Measurements from ENCODE around the gene IL1RAP. TPM values are rescaled to one million over a fixed set of nuclear protein-coding genes. Genes with fewer than 3 reads are reported as not detected.

Gene IL1RAP
- total RNA-seq, 4 donors from 2014 or later = 4.9 to 16.9 (median 10.8) TPM

- Histone ChIP-seq H3K27me3 (no peaks in the 10 kb centered on the region), H3K4me3 (replicated peaks in 1 of 3) (no peak overlapping the region), H3K27ac (no peak overlapping the region), H3K4me1 (no peaks in the 10 kb centered on the region), H3K9me3 (no peaks in the 10 kb centered on the region), H3K36me3 (no peaks in the 10 kb centered on the region)
- TF ChIP-seq POLR2A (IDR thresholded peaks at IDR 0.05) = no peak
- TF ChIP-seq, protein P1, sequence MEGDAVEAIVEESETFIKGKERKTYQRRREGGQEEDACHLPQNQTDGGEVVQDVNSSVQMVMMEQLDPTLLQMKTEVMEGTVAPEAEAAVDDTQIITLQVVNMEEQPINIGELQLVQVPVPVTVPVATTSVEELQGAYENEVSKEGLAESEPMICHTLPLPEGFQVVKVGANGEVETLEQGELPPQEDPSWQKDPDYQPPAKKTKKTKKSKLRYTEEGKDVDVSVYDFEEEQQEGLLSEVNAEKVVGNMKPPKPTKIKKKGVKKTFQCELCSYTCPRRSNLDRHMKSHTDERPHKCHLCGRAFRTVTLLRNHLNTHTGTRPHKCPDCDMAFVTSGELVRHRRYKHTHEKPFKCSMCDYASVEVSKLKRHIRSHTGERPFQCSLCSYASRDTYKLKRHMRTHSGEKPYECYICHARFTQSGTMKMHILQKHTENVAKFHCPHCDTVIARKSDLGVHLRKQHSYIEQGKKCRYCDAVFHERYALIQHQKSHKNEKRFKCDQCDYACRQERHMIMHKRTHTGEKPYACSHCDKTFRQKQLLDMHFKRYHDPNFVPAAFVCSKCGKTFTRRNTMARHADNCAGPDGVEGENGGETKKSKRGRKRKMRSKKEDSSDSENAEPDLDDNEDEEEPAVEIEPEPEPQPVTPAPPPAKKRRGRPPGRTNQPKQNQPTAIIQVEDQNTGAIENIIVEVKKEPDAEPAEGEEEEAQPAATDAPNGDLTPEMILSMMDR (IDR thresholded peaks at IDR 0.05) = no peak
- intact Hi-C loops (cut with DNase I) = no loop called here
- no peak for DNase-seq
- WGBS, 2 donors = 88 to 90% methylated on average over 4 of the region's 4 CpGs
These were observed 29.8 kb downstream of the IL1RAP start for GRCh38 chr3:190543671-190544070.

DNA sequence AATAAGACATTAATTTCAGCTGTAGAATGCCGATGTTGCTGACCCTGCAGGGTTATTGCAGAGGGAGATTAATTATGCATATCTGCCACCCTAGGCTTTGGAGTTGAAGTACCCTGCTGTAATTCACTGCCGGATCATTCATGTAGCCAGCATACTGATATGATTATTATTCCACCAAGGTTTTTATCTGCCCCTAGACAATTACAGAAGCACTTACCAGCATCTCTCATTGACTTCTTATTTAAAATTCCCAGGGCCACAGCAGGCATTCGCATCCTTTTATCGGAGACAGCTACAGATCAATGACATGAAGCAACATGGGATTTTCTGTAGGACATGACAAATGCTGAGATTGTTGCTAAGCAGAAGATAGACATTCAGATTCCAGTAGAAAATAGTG is 31.3 kb downstream of the IL1RAP start:
- Histone ChIP-seq H3K4me1 (no peaks in the 10 kb centered on the region), H3K4me3 (replicated peaks in 1 of 3) (no peak overlapping the region), H3K27me3 (no peaks in the 10 kb centered on the region), H3K27ac (no peak overlapping the region), H3K9me3 (no peaks in the 10 kb centered on the region), H3K36me3 (no peaks in the 10 kb centered on the region)
- 92 to 93% methylated on average over 4 of the region's 4 CpGs for WGBS, 2 donors
- no peak for TF ChIP-seq POLR2A (IDR thresholded peaks at IDR 0.05)
- TF ChIP-seq, protein P1 (IDR thresholded peaks at IDR 0.05) = no peak
- DNase-seq = no peak
- intact Hi-C loops (cut with DNase I) = no loop called here

DNA sequence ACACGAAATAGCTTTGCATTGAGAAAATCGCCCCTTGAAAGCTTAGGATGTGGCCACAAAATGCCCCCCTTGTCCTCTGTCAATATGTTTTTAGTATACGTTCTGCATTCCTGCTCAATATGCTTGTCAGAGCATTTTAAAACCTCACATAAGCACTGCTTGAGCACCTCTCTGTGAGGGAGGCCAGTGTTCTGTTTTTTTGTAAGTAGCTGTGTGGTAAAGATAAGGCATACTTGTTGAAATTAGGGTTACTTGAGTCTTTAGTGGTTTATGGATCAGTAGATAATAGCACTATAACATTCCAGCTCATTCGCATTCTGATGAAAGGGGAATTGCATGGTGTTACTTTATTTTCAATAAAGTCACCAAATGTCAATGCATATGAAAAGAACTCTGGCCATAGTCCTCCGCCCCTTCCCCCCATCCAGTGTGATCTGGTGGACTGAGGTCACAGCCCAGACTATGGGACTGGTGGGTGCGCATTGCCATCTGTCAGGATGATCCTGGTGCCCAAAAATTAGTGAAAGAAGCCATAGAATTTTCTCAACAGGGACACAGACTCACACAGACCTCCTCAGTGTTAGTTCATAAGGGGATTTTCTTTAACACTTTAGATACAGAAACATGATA is 33.1 kb downstream of the IL1RAP start:
- Histone ChIP-seq H3K4me1 (no peaks in the 10 kb centered on the region), H3K27me3 (no peaks in the 10 kb centered on the region), H3K9me3 (no peaks in the 10 kb centered on the region), H3K36me3 (no peaks in the 10 kb centered on the region), H3K4me3 (replicated peaks in 1 of 3) (no peak overlapping the region), H3K27ac (no peak overlapping the region)
- TF ChIP-seq, protein P1 (IDR thresholded peaks at IDR 0.05) = no peak
- TF ChIP-seq POLR2A (IDR thresholded peaks at IDR 0.05) = no peak
- 63 to 81% methylated on average over 6 of the region's 6 CpGs for WGBS, 2 donors
- intact Hi-C loops (cut with DNase I) = no loop called here
- no peak for DNase-seq

GRCh38 chr3:190548031-190548656 is 34.3 kb downstream of the IL1RAP start:
- 96 to 99% methylated on average over 2 of the region's 2 CpGs for WGBS, 2 donors
- no peak for TF ChIP-seq POLR2A (IDR thresholded peaks at IDR 0.05)
- TF ChIP-seq, protein P1 (IDR thresholded peaks at IDR 0.05) = no peak
- H3K4me3 ChIP-seq (replicated peaks in 1 of 3) = no peak overlapping the region
- intact Hi-C loops (cut with DNase I) = no loop called here
- no peak overlapping the region for H3K27ac ChIP-seq
- no peaks in the 10 kb centered on the region for H3K4me1 ChIP-seq
- H3K27me3 ChIP-seq = no peaks in the 10 kb centered on the region
- no peaks in the 10 kb centered on the region for H3K36me3 ChIP-seq
- H3K9me3 ChIP-seq = no peaks in the 10 kb centered on the region
- no peak for DNase-seq

- no peak overlapping the region for H3K4me3 ChIP-seq (replicated peaks in 1 of 3)
- intact Hi-C loops (cut with DNase I) = no loop called here
- no peak for TF ChIP-seq POLR2A (IDR thresholded peaks at IDR 0.05)
- TF ChIP-seq, protein P1 (IDR thresholded peaks at IDR 0.05) = no peak
These were observed 38.1 kb downstream of the IL1RAP start for GRCh38 chr3:190552021-190552420.

More at GRCh38 chr3:190552021-190552420, 38.1 kb downstream of the IL1RAP start:
- Histone ChIP-seq H3K9me3 (no peaks in the 10 kb centered on the region), H3K36me3 (no peaks in the 10 kb centered on the region), H3K27me3 (no peaks in the 10 kb centered on the region), H3K4me1 (no peaks in the 10 kb centered on the region), H3K27ac (no peak overlapping the region)
- DNase-seq = no peak

Data from thyroid gland (tissue), 4 donors.